Subcutaneous abdominal adipose tissue (tissue), 5 donors: ENCODE measurements around the gene NUP50.

Experiments
- H3K27ac ChIP-seq: one replicate; pipeline ENCODE4 v1.7.0; 2013; ENCODE audit warnings: low read depth, mild to moderate bottlenecking, inconsistent platforms, low read length, moderate library complexity
- H3K27me3 ChIP-seq, 5 donors: one replicate each; pipeline ENCODE4 v1.7.0; 2013; ENCODE audit warnings: low read length in 5 of 5, inconsistent platforms in 1 of 5; ENCODE audit not compliant: control insufficient read depth in 5 of 5, insufficient read depth in 4 of 5
- H3K36me3 ChIP-seq, 5 donors: one replicate each; pipeline ENCODE4 v1.7.0; 2013; ENCODE audit warnings: low read length in 5 of 5; ENCODE audit not compliant: control insufficient read depth in 5 of 5, insufficient read depth in 5 of 5
- H3K4me1 ChIP-seq, 5 donors: one replicate each; pipeline ENCODE4 v1.7.0; 2013; ENCODE audit warnings: low read length in 5 of 5, mild to moderate bottlenecking in 3 of 5, moderate library complexity in 1 of 5; ENCODE audit not compliant: control insufficient read depth in 5 of 5, insufficient read depth in 5 of 5
- H3K4me3 ChIP-seq, 5 donors: one replicate each; pipeline ENCODE4 v1.7.0; 2013; ENCODE audit warnings: low read length in 5 of 5, low read depth in 1 of 5
- H3K9ac ChIP-seq, 5 donors: one replicate each; pipeline ENCODE4 v1.7.0; 2013; ENCODE audit warnings: low read length in 5 of 5, mild to moderate bottlenecking in 4 of 5, moderate library complexity in 3 of 5
- H3K9me3 ChIP-seq, 5 donors: one replicate each; pipeline ENCODE4 v1.7.0; 2013; ENCODE audit warnings: low read length in 5 of 5; ENCODE audit not compliant: control insufficient read depth in 5 of 5
- donor health status: healthy.
- donor health status: healthy.
- donor health status: healthy.
- donor health status: healthy.
- donor health status: healthy.

The NUP50 gene

DNA sequence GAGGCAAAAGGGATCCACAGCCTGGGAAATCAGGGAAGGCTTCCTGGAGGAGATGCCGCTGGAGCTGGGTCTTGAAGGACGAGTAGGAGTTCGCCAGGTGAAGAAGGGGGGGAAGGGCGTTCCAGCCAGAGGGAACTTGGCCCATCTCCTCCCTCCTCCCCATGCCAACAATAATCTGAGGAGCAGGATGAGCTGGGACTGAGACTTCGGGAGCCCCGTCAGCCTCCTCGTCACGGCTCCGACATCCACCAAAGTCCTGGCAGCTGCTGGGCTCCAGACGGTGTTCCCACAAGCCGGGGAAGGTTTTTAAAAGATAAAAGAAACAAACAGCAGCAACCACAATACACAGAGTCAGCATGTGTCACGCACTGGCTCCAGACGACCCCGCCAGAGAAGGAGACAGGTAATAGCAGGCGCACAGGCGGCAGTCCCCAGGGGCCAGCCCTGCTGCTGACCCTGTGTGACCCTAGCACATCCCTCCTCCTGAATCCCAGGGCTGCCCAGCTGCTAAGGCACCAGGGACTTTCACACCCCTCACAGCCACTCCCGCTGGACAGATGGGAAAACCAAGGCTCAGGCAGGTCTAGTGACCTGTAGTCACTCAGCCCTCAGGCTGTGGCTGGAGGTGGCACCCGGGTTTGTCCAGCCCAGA is 37.3 kb downstream of the NUP50 start:
- H3K27ac ChIP-seq = no peak overlapping the region

DNA sequence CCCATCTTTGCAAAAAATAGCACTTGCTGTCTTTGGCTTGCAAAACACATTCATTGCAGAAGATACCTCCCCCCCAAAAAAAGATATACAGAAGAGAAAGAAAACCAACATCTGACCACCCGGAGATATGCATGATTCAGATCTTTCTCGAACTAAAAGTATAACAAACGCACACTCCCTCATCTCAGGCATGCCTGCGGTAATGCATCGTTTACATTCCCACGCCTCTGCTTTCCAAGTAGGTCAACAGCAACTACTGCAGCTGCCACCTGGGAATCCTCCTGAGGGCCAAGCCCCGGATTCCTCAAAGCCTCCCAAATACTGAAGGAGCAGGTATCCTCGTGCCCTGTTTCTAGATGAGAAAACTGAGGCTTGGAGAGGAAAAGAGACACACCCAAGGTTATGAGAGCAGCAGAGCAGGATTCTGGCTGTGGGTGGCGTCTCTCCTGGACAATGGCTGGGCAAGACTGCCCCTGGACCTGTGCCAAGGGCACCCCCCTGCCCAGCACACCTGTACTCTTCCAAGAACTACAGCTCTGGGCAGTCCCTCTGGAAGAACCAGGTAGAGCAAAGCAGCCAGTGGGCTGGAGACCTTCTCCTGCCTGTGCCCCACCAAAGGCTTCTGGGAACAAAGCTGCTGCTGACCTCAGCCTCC is 38.1 kb downstream of the NUP50 start:
- H3K27ac ChIP-seq = no peak overlapping the region
- H3K4me3 ChIP-seq = no peak overlapping the region
- peaks cover 0 to 91% (median 76%) of the 10 kb centered on the region in 5 donors for H3K36me3 ChIP-seq
- H3K9ac ChIP-seq = no peak overlapping the region
- H3K4me1 ChIP-seq = peaks cover 0 to 5% (median 5%) of the 10 kb centered on the region in 5 donors
- no peaks in the 10 kb centered on the region for H3K9me3 ChIP-seq
- H3K27me3 ChIP-seq = no peaks in the 10 kb centered on the region

More for the DNA sequence above, 37.3 kb downstream of the NUP50 start:
- Histone ChIP-seq H3K9me3 (no peaks in the 10 kb centered on the region), H3K27me3 (no peaks in the 10 kb centered on the region), H3K4me1 (peaks cover 0 to 5% (median 5%) of the 10 kb centered on the region in 5 donors), H3K4me3 (no peak overlapping the region), H3K36me3 (peaks cover 0 to 97% (median 83%) of the 10 kb centered on the region in 5 donors), H3K9ac (no peak overlapping the region)

DNA sequence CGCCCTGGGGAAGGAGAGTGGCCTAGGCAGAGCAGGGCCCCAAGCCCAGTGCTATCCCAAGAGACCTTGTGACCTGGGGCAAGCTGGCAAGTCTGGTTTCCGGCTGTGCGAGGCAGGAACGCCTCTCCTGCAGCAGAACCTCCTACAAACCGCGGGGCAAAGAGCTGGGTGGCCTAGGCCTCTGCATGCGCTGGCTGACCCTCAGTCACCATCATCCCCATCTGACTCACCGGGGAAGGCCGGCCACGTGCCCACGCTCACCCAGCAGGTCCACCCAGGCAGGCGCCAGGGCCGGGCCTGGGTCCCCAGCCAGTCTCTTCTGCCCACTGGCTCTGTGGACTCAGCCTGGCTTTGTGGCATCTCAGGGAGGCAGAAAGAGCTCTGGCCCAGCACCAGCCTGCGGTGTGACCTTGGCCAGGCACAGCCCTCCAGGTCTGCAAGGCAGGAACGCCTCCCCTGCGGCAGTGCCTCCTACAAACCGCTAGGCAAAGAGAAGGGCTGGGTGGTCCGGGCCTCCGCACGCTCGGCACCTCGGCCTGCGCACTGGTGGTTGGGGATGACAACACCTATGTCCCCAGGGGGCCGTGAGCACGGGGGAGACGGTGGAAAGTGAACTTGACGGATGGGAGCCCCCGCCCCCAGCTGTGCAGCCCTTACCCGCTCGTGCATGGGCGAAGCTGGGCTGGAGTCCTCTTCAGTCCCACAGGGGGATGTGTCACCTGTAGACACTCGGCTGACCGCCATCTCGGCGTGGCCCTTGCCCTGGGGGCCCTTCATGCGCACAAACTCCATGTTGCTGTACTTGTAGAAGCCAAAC is 38.8 kb downstream of the NUP50 start:
- H3K4me1 ChIP-seq = peaks cover 0 to 5% (median 5%) of the 10 kb centered on the region in 5 donors
- no peak overlapping the region for H3K4me3 ChIP-seq
- H3K27me3 ChIP-seq = no peaks in the 10 kb centered on the region
- peaks cover 0 to 83% (median 71%) of the 10 kb centered on the region in 5 donors for H3K36me3 ChIP-seq
- H3K9ac ChIP-seq = no peak overlapping the region
- no peak overlapping the region for H3K27ac ChIP-seq
- no peaks in the 10 kb centered on the region for H3K9me3 ChIP-seq

DNA sequence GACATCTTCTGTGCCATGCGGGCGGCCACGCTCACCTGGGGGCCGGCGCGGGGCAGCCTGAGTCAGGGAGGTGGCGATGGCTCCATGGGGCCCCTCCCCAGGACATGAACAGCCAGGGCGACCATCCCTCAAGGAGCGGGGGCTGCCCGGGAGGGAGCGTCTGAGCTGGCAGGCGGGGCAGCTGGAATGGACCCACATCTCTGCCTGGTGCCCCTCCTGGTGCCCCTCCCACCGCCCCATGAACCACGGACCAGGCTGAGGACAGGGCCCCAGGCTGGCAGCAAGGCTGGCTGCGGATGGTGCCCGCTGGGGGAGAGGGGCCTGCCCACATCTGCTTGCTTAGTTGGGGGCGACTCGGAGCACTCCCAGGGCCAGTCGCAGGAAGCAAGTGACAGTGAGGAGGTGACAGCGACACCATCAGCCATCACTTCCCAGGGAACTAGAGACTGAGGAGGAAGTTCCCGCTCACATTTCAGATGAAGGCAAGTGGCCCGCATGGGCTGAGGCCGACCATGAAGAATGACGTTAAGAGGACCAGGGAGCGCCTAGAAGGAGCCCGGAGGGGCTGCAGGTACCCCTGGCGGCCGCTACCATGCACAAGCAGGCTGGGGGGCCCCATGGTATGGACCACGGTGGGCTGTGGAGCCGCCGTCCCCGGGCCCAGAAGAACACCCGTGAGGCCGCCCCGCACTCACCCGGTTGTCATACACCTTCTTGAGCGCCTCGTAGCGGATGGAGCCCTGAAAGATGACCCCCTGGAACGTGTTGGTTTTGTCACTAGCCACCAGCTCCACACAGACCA is 39.6 kb downstream of the NUP50 start:
- Histone ChIP-seq H3K9me3 (no peaks in the 10 kb centered on the region), H3K27me3 (no peaks in the 10 kb centered on the region), H3K4me1 (peaks cover 0 to 6% (median 5%) of the 10 kb centered on the region in 5 donors), H3K4me3 (no peak overlapping the region), H3K27ac (no peak overlapping the region), H3K36me3 (peaks cover 0 to 80% (median 63%) of the 10 kb centered on the region in 5 donors), H3K9ac (no peak overlapping the region)

DNA sequence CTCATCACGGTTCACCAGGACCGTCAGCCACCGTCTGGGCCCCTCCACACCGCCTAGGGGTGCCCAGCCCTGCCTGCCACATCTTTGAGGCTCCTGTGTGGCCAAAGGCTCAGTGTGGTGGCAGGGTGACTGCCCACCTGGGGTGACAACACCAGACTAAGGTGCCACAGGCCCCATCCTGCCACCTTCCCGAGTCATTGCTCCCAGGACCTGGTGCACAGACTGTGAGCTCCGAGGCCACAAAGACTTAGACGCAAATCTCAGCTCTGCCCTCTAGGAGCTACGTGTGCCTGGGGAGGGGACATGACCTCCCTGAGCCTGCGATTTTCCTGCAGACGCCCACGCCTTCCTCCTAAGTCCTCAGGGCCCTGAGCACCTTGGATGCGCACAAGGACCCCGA is 40.5 kb downstream of the NUP50 start:
- H3K36me3 ChIP-seq = peaks cover 0 to 77% (median 57%) of the 10 kb centered on the region in 5 donors
- H3K27me3 ChIP-seq = no peaks in the 10 kb centered on the region
- no peak overlapping the region for H3K9ac ChIP-seq
- no peak overlapping the region for H3K4me3 ChIP-seq
- H3K4me1 ChIP-seq = peaks cover 0 to 7% (median 6%) of the 10 kb centered on the region in 5 donors
- H3K27ac ChIP-seq = no peak overlapping the region
- no peaks in the 10 kb centered on the region for H3K9me3 ChIP-seq

DNA sequence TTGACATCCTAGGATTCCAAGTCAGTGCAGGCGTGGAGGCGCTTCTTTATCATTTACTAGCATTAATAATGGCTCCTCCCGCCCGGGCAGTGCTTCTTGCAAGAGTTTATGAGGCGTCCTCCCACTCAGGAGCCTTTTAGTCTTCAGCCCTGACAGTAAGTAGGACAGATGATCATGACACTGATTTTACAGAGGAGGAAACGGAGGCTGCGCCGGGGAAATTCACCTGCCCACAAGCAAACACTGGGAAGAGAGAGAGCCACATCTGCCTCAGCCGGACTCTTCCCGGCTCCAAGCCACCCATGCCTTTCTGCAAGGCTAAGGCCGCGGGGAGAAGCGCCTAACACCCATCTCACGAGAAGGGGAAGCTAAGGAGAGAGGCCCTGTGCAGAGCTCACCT is 41.1 kb downstream of the NUP50 start:
- Histone ChIP-seq H3K9ac (no peak overlapping the region), H3K4me1 (peaks cover 4 to 12% (median 11%) of the 10 kb centered on the region in 5 donors), H3K9me3 (no peaks in the 10 kb centered on the region), H3K36me3 (peaks cover 0 to 71% (median 51%) of the 10 kb centered on the region in 5 donors), H3K27me3 (no peaks in the 10 kb centered on the region), H3K4me3 (no peak overlapping the region), H3K27ac (no peak overlapping the region)

DNA sequence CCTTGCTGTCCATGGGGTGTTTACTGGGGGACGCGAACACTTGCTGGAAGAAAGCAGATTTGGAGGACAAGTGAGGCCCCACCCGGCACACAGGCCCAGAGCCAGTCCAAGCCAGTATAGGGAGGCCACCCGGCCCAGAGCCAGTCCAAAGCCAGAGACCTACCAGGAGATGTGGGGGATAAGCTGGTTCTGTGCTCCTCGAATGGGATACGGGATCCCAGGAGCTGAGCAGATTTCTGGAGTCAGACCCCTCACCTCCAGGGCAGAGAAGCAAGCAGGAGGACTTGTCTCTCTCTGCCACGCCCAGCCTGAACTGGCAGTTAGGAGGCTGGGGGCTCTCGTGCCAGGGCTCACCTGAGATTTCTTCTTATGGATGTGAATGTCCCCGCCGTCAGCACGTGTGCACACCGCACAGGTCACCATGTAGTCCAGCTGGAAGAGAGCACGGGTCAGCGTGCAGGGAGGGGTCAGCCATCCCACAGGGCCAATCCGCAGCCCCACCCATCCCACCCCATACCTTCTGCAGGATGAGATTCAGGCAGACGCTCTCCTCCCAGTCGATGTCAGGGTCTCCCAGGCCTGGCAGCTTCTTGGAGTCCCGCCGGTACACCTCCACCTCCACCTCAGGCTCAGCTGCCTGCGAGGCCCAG is 41.7 kb downstream of the NUP50 start:
- Histone ChIP-seq H3K9me3 (no peaks in the 10 kb centered on the region), H3K36me3 (peaks cover 0 to 71% (median 50%) of the 10 kb centered on the region in 5 donors), H3K27ac (no peak overlapping the region), H3K9ac (no peak overlapping the region), H3K27me3 (peaks cover 0 to 4% (median 0%) of the 10 kb centered on the region in 5 donors), H3K4me1 (peaks cover 6 to 18% (median 17%) of the 10 kb centered on the region in 5 donors), H3K4me3 (no peak overlapping the region)

DNA sequence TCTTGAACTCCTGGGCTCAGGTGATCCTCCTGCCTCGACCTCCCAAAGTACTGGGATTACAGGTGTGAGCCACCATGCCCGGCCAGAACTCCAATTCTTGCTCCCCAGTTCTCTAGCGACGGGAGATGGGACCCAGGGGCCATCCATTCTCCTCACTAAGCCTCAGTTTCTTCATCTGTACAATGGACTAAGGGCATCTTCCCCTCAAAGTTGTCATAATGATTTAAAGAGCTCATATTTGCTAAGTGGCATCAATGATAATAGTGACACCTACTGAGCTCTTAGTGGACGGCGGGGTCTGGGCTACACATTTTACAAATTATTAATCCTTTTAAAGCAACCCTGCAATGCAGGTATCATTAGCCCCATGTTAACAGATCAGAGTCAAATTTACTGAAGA is 42.5 kb downstream of the NUP50 start:
- H3K9me3 ChIP-seq = no peaks in the 10 kb centered on the region
- peaks cover 0 to 68% (median 44%) of the 10 kb centered on the region in 5 donors for H3K36me3 ChIP-seq

DNA sequence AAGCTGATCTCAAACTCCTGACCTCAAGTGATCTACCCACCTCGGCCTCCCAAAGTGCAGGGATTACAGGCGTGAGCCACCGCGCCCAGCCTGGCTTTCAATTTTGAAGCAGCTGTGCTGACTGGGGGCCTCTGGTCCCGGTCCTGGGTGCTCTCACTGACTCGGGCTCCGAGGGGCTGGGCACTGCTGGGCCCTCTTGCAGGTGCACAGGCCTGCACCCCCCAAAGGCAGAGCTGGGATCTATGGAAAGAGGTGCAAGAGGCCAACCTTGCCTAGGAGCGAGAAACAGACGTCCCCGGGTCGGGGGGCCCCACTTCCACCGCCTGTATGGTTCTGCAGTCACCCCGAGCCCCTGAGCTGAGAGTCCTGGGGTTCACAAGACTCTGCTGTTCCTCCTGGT is 43.8 kb downstream of the NUP50 start:
- H3K27ac ChIP-seq = no peak overlapping the region
- H3K9ac ChIP-seq = no peak overlapping the region
- H3K27me3 ChIP-seq = peaks cover 0 to 15% (median 0%) of the 10 kb centered on the region in 5 donors
- no peaks in the 10 kb centered on the region for H3K9me3 ChIP-seq
- peaks cover 3 to 34% (median 29%) of the 10 kb centered on the region in 5 donors for H3K4me1 ChIP-seq
- H3K36me3 ChIP-seq = peaks cover 0 to 58% (median 33%) of the 10 kb centered on the region in 5 donors
- no peak overlapping the region for H3K4me3 ChIP-seq

More for the DNA sequence above, 42.5 kb downstream of the NUP50 start:
- Histone ChIP-seq H3K27me3 (peaks cover 0 to 5% (median 0%) of the 10 kb centered on the region in 5 donors), H3K27ac (no peak overlapping the region), H3K4me1 (peaks cover 6 to 26% (median 18%) of the 10 kb centered on the region in 5 donors), H3K4me3 (no peak overlapping the region), H3K9ac (no peak overlapping the region)
